GM21526 (cell line): ENCODE data around the gene NDUFAF4.

Source experiments
- ATAC-seq: cut with Tn5 transposase; IDR thresholded peaks from one replicate; pipeline ENCODE4 v1.9.1; 2021; ENCODE audit warnings: moderate library complexity; ENCODE audit not compliant: unreplicated experiment, low FRiP score

The NDUFAF4 gene

GRCh38 chr6:96897396-96898240, at the start of gene NDUFAF4:
Gene NDUFAF4, minus strand, starts transcription at chr6:96897891. Its CDS starts 90 bp downstream, at chr6:96897801.
- peak; percentile 92 for ATAC-seq

- peak; percentile 99 for ATAC-seq
Observed at GRCh38 chr6:96947055-96947454, 49.4 kb upstream of the NDUFAF4 start.

GRCh38 chr6:96943555-96944215, 46.0 kb upstream of the NDUFAF4 start:
- ATAC-seq = no peak

- no peak for ATAC-seq
Observed at GRCh38 chr6:96942676-96943075, 45.0 kb upstream of the NDUFAF4 start.

- no peak for ATAC-seq
Observed at GRCh38 chr6:96940322-96940721, 42.6 kb upstream of the NDUFAF4 start.

- ATAC-seq = no peak
Observed at GRCh38 chr6:96939007-96939805, 41.5 kb upstream of the NDUFAF4 start.

- ATAC-seq = peak; percentile 57
Observed at GRCh38 chr6:96934087-96934486, 36.4 kb upstream of the NDUFAF4 start.

- no peak for ATAC-seq
Observed at GRCh38 chr6:96931198-96931597, 33.5 kb upstream of the NDUFAF4 start.

- no peak for ATAC-seq
Observed at GRCh38 chr6:96929741-96930140, 32.0 kb upstream of the NDUFAF4 start.

GRCh38 chr6:96927660-96928059, 30.0 kb upstream of the NDUFAF4 start:
- no peak for ATAC-seq

- ATAC-seq = no peak
Observed at GRCh38 chr6:96926425-96926824, 28.7 kb upstream of the NDUFAF4 start.

GRCh38 chr6:96925290-96925687, 27.6 kb upstream of the NDUFAF4 start:
- no peak for ATAC-seq

GRCh38 chr6:96923871-96924493, 26.3 kb upstream of the NDUFAF4 start:
- peak; percentile 88 for ATAC-seq

- ATAC-seq = no peak
Observed at GRCh38 chr6:96923400-96923799, 25.7 kb upstream of the NDUFAF4 start.

- ATAC-seq = no peak
Observed at GRCh38 chr6:96917098-96917497, 19.4 kb upstream of the NDUFAF4 start.

- no peak for ATAC-seq
Observed at GRCh38 chr6:96913621-96914020, 15.9 kb upstream of the NDUFAF4 start.

- no peak for ATAC-seq
Observed at GRCh38 chr6:96911751-96912150, 14.1 kb upstream of the NDUFAF4 start.

GRCh38 chr6:96911171-96911570, 13.5 kb upstream of the NDUFAF4 start:
- no peak for ATAC-seq

GRCh38 chr6:96909811-96910210, 12.1 kb upstream of the NDUFAF4 start:
- ATAC-seq = no peak

GRCh38 chr6:96907498-96907897, 9.8 kb upstream of the NDUFAF4 start:
- peak; percentile 93 for ATAC-seq

- ATAC-seq = no peak
Observed at GRCh38 chr6:96900873-96901272, 3.2 kb upstream of the NDUFAF4 start.
